NCI-H2196 treated with DMSO at 0.1 percent for 48 hours (cell line): Measurements from ENCODE around the gene COLEC12.

ENCODE experiments used
- DNase-seq: peaks from one replicate; lab custom pipeline; 2025; ENCODE audit not compliant: unreplicated experiment; lab: John Stamatoyannopoulos, UW

COLEC12 gene

DNA sequence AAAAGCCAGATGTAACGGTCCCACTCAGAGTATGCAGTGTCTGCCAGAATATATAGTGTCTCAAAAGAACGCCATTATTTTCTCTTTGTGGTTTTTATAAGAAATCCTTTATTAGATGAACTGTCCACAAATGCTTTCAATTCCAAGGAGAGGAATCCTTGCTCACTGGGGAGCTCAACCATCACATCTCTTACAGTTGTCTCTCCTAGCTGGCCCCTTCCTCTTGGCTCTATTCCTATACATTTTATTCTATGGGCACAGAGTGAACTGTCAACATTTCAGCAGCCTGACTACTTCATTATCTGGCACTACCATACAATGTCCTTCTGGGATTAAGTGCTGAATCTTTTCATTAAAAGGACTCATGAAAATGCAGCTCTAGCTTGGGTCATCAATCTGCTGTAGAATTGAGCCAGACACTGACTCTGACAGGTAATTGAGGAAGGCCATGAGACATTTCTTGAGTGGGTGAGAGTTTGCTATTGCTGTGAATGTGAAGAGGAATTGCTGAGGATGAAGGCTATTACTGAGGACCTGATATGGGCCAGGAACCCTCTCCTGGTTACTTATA lies 136.2 kb downstream of the COLEC12 start:
- no peak for DNase-seq

DNA sequence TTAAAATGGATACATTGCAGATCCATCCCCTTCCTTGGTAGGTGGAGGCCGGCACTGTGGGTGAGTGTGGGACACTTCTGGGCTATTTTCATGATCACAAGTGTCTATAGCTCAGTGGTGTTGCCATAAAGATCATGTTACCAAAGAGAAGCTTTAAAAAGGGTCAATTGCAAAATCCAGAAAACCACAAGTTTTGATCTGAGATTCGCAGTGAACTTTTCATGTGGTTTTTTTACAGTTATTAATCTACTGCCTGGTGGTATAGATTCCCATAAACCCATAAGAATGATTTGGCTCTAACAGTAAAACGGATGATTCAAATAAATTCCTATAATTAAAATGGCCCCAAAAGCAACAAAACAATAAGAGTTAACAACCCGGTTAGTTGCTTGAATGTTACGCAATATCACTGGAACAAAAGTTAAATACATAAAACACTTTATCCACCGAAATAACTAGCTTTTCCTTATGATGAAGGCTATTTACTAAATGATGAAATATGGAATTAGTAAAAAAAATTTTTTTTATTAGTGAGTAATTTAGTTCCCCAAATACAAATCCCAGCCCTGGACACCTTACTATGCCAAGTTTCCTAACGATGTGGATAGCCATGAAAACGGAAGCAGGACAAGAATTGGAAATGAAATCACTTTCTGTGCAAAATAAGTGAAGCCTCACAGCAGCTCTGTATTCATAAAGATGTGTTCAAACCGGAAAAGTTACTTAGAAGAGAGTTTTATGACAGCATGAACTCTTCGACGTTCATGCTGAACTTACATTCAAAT lies 137.0 kb downstream of the COLEC12 start:
- DNase-seq, result no peak

DNA sequence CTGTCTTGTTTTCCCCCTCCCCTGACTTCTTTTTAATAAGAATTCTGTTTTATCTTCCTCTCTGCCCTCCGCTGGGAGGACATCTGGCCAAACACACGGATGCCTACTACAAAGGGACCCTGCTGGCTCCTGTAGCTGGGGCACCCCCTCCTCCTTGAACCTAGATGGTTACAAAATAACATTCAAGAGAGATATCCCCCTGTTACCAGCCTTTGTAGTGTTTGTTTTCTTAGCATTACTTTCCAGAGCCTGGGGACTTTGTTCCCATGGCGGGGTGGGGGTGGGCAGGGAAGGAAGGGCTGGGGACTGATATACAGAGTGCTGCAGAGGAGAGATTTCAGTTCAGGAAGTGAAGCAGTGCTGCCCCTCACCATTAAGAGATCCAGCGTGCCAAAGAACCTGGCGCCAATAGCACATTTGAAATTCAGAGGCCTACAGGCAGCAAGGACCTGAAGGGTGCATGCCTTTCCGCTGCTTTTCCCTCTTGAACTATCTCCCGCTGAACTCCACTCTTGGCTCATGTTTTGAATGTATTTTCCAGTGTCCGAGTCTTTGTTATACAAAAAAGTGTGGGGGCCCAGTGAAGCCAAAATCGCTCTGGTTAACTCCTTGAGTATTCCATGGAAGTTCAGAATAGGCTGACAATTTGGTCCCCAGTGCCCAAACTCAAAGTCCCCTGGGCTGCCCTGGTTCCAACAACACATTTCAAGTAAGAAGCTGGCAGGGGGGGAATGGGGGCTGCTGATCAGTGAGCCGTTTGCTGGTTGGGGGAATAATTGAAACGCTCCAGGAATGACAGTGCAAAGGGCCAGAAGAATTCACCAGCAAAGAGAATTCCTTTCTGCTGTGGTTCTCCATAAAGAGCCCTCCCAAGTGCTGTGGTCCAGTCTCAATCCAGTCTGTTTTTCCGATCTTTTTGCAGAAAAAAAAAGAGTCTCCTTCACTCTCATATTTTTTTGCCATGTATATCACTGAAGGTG lies 137.9 kb downstream of the COLEC12 start:
- DNase-seq, result no peak

DNA sequence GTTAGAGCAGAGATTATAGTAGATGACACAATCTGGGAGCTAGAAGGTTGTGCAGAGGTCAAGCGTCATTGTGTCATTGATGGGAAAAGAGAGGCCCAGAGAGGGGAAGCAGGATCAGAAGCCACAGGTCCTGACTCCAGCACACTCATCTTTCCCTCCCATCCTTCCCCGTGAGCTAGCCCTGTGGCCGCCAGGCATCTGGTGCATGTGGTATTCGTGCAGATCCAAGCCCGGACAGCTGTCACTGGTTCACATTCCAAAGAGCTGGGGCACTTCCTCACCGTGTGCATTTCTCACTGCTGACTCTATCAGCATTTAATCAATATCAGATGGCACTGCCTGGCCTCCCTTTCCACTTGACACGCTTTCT lies 138.6 kb downstream of the COLEC12 start:
- DNase-seq, result no peak

DNA sequence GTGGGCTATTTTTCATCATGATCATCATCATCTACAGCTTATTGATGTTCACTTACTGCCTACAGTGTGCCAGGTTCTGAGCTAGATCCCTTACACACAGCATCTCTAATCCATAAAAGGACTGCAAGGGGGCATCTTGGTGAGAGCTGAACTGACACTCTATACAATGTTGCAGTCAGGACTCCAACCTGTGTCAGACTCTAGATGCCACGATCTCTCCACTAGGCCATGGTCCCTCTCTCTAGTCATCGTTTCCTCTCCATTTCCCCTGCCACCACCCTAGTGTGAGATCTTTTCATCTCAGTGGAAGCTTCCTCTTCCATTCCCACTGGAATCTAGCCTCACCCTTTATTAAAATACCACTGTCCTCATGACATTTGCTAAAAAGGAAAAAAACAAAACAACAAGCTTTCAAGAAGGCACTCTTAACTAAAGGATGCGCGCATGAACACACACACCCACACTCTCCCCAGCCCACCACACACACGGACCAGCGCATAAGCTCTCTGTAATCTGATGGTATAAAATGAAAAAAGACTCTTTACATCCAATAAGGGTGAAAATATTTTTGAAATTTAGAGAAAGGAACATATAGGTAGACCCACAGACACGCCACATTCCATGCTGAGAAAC lies 139.3 kb downstream of the COLEC12 start:
- DNase-seq, result no peak

DNA sequence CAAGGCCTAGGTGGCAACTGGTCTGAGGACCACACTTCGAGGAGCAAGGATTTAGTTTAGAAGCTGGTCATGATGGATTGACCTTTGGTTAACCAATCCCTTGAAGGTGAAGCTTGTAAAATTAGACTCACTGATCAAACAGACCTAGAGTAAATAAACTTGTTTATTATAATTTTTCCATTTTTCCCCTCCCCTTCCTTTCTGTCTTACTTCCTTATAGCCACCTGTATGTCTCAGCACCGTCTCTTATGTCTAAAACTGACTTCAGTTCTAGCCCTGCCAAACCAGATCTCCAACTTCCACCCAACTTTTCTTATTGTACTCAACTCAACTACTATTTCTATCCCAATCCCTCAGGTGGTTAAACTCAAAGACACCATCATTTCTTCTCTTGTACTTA lies 139.8 kb downstream of the COLEC12 start:
- DNase-seq, result no peak

DNA sequence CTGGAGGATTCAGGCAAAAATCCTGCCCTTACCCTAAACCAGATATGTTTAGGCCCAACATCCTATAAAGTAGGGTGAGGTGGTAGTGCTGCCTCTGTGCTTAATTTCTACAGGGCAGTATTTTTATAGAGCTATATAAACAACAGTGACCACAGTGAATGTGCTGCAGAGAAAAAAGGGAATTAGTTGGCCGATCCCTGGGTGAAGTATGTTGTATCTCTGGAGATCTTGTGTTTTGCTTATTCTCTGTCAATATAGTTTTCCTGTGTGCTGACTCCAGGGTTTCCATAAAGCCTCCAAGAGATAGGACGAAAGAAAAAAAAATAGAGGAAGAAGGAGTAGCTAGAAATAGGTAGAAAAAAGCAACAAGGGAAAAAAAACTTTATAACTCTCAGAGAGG lies 143.7 kb downstream of the COLEC12 start:
- DNase-seq, result no peak

DNA sequence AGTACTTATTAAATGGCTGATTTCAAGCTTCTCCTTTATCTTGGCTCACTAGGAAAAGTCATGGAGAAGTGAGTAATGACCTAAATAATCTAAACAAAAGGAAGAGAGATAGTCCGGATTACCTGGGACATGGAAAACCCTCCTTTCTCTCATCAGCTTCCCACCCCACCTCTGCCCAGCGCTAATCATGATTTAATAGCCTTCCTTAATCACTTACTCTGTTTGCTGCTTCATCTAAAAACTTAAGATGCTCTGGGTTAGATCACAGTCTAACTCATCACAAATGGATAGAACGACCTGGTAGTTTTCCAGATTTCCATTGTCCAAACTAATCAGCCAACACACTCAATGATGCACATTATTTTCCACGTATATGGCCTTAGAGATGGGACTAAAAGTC lies 144.8 kb downstream of the COLEC12 start:
- no peak for DNase-seq

DNA sequence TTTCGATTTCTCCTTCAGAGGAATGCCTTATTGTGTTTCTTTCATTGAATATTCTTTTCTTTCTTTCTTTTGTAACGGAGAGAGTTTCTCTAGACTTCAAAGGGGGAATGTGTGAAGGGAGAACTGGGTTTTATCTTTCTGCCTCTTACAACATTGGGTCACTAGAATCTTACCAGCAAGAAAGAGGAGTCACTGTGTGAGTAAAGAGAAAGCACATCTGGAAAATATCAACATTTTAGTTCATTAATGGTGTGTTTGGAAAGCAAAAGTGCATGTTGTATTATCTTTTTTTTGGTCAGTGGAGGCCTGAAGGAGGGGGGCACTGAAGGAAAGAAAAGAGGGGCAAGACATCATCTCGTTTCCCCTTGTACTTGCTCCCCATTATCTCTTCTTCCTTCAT lies 146.0 kb downstream of the COLEC12 start:
- DNase-seq, result no peak

DNA sequence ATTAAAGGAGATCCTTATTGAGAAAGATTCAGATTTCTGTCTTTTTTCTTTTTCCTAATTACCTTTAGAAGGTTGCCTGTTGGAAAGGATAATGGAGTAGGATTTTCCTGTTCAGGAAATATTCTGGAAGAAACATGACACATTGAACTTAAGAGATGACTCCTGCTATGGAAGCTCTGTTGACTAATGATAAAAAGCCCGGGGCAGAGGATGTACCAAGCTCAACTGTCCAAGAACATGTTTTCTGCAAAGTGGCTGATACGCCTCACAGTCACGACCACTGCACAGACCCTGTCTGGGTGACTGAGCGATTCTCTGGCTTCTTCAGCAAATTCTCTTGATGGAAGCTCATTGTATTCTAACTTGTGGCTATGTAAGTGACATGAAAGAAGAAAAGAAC lies 146.5 kb downstream of the COLEC12 start:
- no peak for DNase-seq

DNA sequence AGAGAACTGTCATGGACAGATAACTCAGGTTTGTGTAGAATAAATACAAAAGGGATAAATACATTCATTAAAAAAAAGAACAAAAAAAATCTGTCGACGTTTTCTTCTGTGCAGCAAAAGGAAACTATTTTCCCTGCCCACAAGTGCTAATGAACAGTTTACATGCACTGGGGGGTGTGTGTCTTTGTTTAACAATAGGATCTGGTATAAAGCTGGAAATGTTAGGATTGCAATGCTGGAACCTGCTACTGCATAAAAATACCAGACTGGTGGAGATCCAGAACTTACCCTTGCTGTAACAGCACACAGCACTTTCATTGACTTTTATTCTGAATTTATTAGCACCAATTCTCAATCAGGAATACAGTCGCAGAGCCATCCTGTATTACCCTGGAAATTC lies 148.1 kb downstream of the COLEC12 start:
- no peak for DNase-seq

DNA sequence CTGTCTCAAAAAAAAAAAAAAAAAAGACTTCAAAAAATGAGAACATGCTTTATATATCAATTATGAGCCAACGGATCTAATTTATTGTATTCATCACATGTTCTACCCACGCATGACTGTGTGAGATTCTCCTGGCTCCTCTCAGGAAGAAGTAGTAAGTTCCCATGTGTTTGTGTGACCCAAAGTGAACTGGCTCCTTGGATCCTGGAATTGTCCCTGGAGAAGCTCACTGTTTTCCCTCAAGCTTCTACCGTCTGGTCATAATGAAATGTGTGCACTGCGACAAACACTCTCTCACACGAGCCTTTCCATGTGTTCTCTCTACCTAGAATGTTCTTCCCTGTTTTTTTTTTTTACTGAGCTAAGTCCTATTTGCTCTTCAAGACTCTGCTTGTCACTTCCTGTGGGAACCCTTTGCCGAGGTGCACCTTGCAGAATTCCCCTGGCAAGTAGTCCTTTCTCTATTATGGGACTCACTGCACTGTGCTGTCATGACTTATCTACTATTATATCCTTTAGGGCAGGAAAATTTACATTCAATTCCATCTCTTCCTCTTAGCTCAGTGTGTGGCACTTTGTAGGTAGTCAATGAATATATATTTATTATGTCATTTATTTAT lies 149.4 kb downstream of the COLEC12 start:
- DNase-seq, result no peak

DNA sequence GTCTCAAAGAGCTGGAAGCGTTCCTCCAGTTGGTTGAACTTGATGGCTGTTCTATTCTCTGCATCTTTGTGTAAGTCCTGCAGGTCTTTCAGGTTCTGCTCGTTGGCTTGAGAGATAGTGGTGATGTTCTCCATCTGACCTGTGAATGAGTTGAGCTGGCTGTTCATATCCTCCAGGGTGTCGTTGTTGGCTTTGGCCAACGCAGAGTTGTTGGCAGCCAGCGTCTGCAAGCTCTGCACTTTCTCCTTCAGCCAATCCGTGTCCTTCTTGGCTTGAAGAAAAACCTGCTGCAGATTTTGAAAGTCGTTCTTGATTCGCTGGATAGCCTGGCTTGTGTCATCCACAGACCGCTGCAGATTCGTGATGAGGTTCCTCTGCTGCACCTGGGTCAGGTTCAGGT lies 153.9 kb downstream of the COLEC12 start:
- no peak for DNase-seq

DNA sequence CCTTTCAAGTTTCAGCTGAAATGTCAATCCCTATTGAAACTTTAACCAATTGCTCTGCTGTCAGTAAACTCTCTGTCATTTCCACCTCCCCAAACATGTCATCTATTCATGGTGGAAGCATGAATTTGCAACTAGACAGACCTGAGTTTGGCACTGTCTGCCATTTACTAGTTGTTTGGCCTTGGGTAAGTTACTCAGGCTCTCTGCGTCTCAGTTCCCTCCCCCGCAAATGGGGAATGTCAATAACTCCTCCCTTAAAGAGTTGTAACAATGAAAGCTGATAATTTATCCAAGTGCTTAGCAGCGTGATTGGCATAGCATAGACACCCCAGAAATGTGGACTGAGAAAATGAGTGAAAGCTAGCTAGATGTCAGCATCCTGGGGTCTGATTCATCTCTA lies 159.4 kb downstream of the COLEC12 start:
- DNase-seq, result no peak

DNA sequence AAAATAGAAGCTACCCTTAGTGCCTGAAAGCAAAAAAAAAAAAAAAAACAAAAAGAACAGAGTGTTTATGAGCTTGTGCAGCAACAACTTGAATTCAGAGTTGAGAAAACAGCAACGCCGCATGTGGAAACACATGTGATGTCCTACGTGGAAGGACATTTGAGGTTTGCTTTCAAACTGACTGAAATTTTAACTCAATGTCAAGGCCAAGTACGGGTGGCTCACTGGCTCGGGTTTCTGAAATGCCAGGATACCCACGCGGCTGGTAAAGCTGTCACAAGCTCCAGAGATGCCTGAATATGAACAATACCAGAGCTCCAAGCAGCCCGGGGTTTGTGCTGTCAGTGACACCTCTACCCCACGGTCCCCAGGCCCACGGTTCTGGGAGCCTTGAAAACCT lies 160.5 kb downstream of the COLEC12 start:
- no peak for DNase-seq

DNA sequence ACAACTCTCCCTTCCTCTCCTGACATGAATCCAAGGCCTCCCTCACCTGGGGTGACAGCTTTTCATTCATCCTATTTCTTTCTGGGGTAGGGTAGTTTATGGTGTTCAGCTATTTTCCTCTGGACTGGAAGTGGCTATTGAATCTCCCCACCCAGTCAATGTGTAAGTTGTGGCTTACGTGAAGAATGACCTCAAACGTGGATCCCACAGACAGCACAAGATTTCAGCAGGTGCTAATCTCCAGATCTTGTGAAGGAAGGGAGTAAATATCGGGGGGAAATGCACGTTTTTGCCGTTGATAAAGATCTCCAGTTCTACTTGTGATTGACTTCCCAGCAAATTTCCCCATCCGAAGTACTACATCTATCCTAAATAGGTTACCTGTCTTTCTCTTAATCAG lies 161.3 kb downstream of the COLEC12 start:
- DNase-seq, result no peak

DNA sequence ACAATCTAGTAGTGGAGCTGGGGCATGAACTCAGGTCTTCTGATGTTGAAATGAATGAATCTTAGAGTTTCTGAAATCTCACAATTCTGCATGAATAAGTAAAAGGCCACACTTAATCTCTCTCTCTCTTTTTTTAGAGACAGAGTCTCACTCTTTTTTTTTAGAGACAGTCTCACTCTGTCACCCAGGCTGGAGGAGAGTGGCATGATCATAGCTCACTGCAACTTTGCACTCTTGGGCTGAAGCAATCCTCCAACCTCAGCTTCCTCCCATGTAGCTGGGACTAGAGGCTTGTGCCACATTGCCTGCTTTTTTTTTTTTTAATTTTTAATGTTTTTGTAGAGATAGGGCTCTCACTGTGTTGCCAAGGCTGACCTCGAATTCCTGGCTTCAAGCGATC lies 163.8 kb downstream of the COLEC12 start:
- no peak for DNase-seq

DNA sequence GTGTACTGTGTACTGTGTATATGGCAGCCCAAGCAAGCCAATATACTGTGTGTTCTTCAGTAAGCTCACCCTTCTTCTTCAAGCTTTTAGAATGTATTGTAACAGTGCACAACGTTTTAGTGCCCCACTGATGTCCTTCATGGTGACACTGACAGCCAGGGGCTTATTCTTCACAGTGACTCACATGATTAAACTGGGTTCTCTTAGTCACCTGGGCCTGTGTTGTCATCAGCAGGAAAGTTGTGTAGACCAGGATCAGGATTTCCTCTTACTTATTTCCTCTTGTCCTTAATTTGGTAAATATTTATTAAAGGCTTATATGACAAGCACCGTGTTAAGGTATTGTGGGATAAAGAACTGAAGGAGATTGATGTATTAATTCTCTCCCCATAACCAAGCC lies 164.8 kb downstream of the COLEC12 start:
- DNase-seq, result no peak

DNA sequence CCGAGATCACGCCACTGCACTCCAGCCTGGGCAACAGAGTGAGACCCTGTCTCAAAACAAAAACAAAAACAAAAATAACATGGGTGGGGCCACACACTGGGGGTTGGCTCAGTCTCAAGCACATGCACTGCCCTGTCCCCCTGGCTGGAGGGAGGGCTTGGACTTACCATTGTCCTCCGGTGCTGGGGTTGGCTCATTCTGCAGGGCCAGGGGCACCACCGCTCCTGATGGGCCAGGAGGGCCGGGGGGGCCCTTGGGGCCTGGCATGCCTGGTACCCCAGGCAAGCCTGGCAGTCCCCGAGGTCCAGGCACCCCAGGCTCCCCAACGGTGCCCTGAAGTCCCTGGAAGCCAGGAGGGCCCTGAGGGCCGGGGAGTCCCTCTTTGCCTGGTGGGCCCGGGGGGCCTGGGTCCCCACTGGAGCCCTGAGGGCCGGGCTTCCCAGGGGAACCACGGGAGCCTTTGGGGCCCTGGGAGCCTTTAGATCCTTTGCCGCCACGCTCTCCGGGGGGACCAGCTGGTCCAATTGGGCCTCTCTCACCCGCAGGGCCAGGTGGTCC lies 165.8 kb downstream of the COLEC12 start:
- DNase-seq, result no peak

DNA sequence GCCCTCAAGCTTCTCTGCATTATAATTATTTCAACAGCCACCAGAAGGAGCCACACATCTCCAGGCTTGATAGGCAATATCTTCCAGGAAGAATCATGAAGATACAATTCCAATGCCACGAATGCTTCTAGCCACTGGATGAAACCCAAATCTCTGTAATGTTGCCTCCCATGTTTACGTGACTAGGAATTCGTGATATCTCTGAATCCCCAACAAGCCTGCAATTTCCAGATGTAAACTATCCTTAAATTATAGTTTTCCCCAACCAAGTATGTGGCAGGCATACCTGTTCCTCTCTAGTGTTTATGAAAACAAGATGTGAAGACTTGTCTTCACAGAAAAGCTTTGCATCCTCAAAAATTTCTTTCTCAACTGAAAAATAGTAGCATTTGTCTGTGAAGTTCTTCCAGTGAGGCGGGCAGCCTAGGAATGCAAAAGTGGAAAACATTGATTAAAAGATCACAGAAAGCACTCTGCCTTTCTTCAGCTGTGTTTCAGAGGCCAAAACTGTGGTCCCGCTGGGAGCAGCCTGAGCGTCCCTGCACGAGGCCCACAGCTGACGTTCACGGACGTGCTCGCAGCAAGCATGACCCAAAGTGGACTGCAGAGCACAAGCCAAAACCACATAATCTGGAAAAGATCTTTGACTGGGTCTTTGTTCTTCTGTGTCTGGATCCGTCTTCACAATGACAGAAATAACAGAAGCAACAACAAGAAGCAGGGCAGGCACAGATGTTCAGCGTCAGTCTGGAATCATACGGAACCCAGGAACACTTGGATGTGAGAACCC lies 167.6 kb downstream of the COLEC12 start:
- no peak for DNase-seq
